A549 (cell line): Measurements from ENCODE around the gene VWA8. TPM values are rescaled to one million over a fixed set of nuclear protein-coding genes. Genes with fewer than 3 reads are reported as not detected.

Experiments used
- ATAC-seq, 2 experiments: fragments of 200-7000 bp in 1 of 2; fragments of >200 bp in 1 of 2; cut with Nextera tagmentation in 1 of 2; cut with Tn5 transposase in 1 of 2; 3 replicates each; pipeline versions ENCODE4 v1.8.0 to v1.9.1; 2018 to 2020; ENCODE audit warnings: mild to moderate bottlenecking in 1 of 2, moderate library complexity in 1 of 2
- CTCF ChIA-PET: fragments of 300-600 bp; sonication (Branson Sonifier 250); formaldehyde crosslinking; extraction: SDS; loops from one replicate; lab custom pipeline; 2021; ENCODE audit warnings: antibody characterized with exemption, inconsistent platforms; lab: Yijun Ruan, JAX
- POLR2A ChIA-PET: fragments of 350-600 bp; formaldehyde crosslinking; extraction: SDS; loops from one replicate; lab custom pipeline; 2021; ENCODE audit warnings: antibody characterized with exemption, inconsistent platforms; lab: Yijun Ruan, JAX
- DNase-seq, 2 experiments: peaks; one replicate each; pipeline versions ENCODE4 v3.0.0 to v3.0.0-alpha.2; 2011 to 2016; ENCODE audit warnings: low read depth in 1 of 2, low spot score in 1 of 2
- FAIRE-seq: peaks from 2 replicates; lab custom pipeline; 2011; peaks lifted over from hg19 to GRCh38; lab: Jason Lieb, UNC
- H3K27ac ChIP-seq, 2 experiments: fragments of >200 bp; sonication (Bioruptor Twin); formaldehyde crosslinking; 3 replicates each; pipeline ENCODE4 v1.5.1; 2016 to 2017
- H3K4me1 ChIP-seq: fragments of >200 bp; sonication (Bioruptor Twin); formaldehyde crosslinking; 3 replicates; pipeline ENCODE4 v1.6.1; 2016
- H3K4me2 ChIP-seq: fragments of >200 bp; sonication (Bioruptor Twin); formaldehyde crosslinking; 3 replicates; pipeline ENCODE4 v1.6.1; 2016
- H3K4me3 ChIP-seq: fragments of >200 bp; sonication (Bioruptor Twin); formaldehyde crosslinking; 3 replicates; pipeline ENCODE4 v1.5.1; 2016
- H3K9me3 ChIP-seq: fragments of >200 bp; sonication (Bioruptor Twin); formaldehyde crosslinking; 3 replicates; pipeline ENCODE4 v1.6.1; 2016
- BHLHE40 ChIP-seq: IDR thresholded peaks from 2 replicates; pipeline ENCODE4 v1.6.1; 2012; ENCODE audit warnings: low read depth, low read length, inconsistent platforms
- CBX8 ChIP-seq: fragments of 200-600 bp; sonication (generic); IDR thresholded peaks from 2 replicates; pipeline ENCODE4 v1.6.1; 2016
- CEBPB ChIP-seq, 2 experiments: fragments of >200 bp in 1 of 2; sonication (Bioruptor Twin) in 1 of 2; formaldehyde crosslinking in 1 of 2; IDR thresholded peaks; 2 replicates each; pipeline ENCODE4 v1.6.1; 2012 to 2016
- CTCF ChIP-seq: fragments of >200 bp; sonication (Bioruptor Twin); formaldehyde crosslinking; IDR thresholded peaks from 3 replicates; pipeline ENCODE4 v1.5.1; 2016
- EHF ChIP-seq: fragments of 250-450 bp; sonication (Bioruptor Pico); IDR thresholded peaks from 2 replicates; pipeline ENCODE4 v1.5.0; 2020; ENCODE audit warnings: mild to moderate bottlenecking
- EHMT2 ChIP-seq: fragments of 200-600 bp; sonication (generic); IDR thresholded peaks from 2 replicates; pipeline ENCODE4 v1.6.1; 2016; ENCODE audit warnings: antibody characterized with exemption, low read depth, mild to moderate bottlenecking, moderate library complexity
- ESRRA ChIP-seq: fragments of 150-350 bp; IDR thresholded peaks from 2 replicates; pipeline ENCODE4 v1.6.1; 2014; ENCODE audit warnings: mild to moderate bottlenecking, low read length, borderline replicate concordance
- FOSB ChIP-seq: fragments of 250-450 bp; sonication (Bioruptor Pico); IDR thresholded peaks from 2 replicates; pipeline ENCODE4 v1.5.0; 2020; ENCODE audit warnings: mild to moderate bottlenecking, moderate library complexity
- FOSL2 ChIP-seq, 2 experiments: fragments of 450-650 bp in 1 of 2; fragments of >200 bp in 1 of 2; sonication (Bioruptor Twin) in 1 of 2; formaldehyde crosslinking; IDR thresholded peaks; 2 replicates each; pipeline versions ENCODE4 v1.5.0 to v1.6.1; 2016 to 2020; ENCODE audit warnings: mild to moderate bottlenecking in 1 of 2, moderate library complexity in 1 of 2
- HDAC2 ChIP-seq: fragments of 200-600 bp; sonication (generic); IDR thresholded peaks from 2 replicates; pipeline ENCODE4 v1.6.1; 2016
- HEYL ChIP-seq: fragments of 250-450 bp; sonication (Bioruptor Pico); IDR thresholded peaks from 2 replicates; pipeline ENCODE4 v1.8.0; 2021; ENCODE audit warnings: mild to moderate bottlenecking, moderate library complexity
- HOXB13 ChIP-seq: fragments of 250-450 bp; sonication (Bioruptor Pico); IDR thresholded peaks from 2 replicates; pipeline ENCODE4 v1.5.0; 2020; ENCODE audit warnings: low read depth, mild to moderate bottlenecking, moderate library complexity
- HOXB5 ChIP-seq: fragments of 250-450 bp; sonication (Bioruptor Pico); IDR thresholded peaks from 2 replicates; pipeline ENCODE4 v1.5.0; 2020; ENCODE audit warnings: mild to moderate bottlenecking, moderate library complexity
- JUN ChIP-seq, 2 experiments: fragments of >200 bp; sonication (Bioruptor Twin); formaldehyde crosslinking; IDR thresholded peaks; 2 replicates in 1 of 2; 3 replicates in 1 of 2; pipeline ENCODE4 v1.6.1; 2016 to 2017
- KDM1A ChIP-seq: fragments of 200-600 bp; sonication (generic); IDR thresholded peaks from 2 replicates; pipeline ENCODE4 v1.6.1; 2016; ENCODE audit warnings: low read depth, mild to moderate bottlenecking
- MAX ChIP-seq: IDR thresholded peaks from 2 replicates; pipeline ENCODE4 v1.6.1; 2012
- MAZ ChIP-seq: fragments of 150-350 bp; IDR thresholded peaks from 2 replicates; pipeline ENCODE4 v1.6.1; 2014; ENCODE audit warnings: antibody characterized with exemption, low read depth, low read length, borderline replicate concordance
- PBX3 ChIP-seq: IDR thresholded peaks from 2 replicates; pipeline ENCODE4 v1.6.1; 2012
- POLR2AphosphoS2 ChIP-seq: conservative IDR thresholded peaks from 2 replicates; pipeline ENCODE4 v1.6.1; 2012; ENCODE audit warnings: low read length, improper control_type of control experiment, inconsistent platforms
- RCOR1 ChIP-seq: fragments of 150-350 bp; IDR thresholded peaks from 2 replicates; pipeline ENCODE4 v1.6.1; 2014; ENCODE audit warnings: antibody characterized with exemption, low read length, low read depth
- RFX5 ChIP-seq: fragments of 450-650 bp; IDR thresholded peaks from 2 replicates; pipeline ENCODE4 v1.7.1; 2014; ENCODE audit warnings: antibody characterized with exemption, mild to moderate bottlenecking, moderate library complexity
- RNF2 ChIP-seq: fragments of 200-600 bp; sonication (generic); IDR thresholded peaks from 2 replicates; pipeline ENCODE4 v1.6.1; 2016; ENCODE audit warnings: low read depth, mild to moderate bottlenecking, antibody characterized with exemption, moderate library complexity, borderline replicate concordance
- SREBF2 ChIP-seq: fragments of 450-650 bp; IDR thresholded peaks from 2 replicates; pipeline ENCODE4 v1.6.1; 2014; ENCODE audit warnings: mild to moderate bottlenecking, moderate library complexity
- ZC3H11A ChIP-seq: fragments of 450-650 bp; IDR thresholded peaks from 2 replicates; pipeline ENCODE4 v1.6.1; 2014; ENCODE audit warnings: antibody characterized with exemption, mild to moderate bottlenecking
- ZNF302 ChIP-seq: fragments of 250-450 bp; sonication (Bioruptor Pico); IDR thresholded peaks from 2 replicates; pipeline ENCODE4 v1.9.0; 2021; ENCODE audit warnings: inconsistent platforms, mild to moderate bottlenecking, moderate library complexity
- ZSCAN20 ChIP-seq: fragments of 250-450 bp; sonication (Bioruptor Pico); IDR thresholded peaks from 2 replicates; pipeline ENCODE4 v1.8.0; 2022; ENCODE audit warnings: mild to moderate bottlenecking, moderate library complexity
- WGBS: methylation state at CpG from one replicate; pipeline ENCODE4 v1.1.6; 2017; ENCODE audit errors: missing lambda C conversion rate; 5-methylcytosine and 5-hydroxymethylcytosine counted together
- polyA plus RNA-seq, 4 experiments: library from polyadenylated mRNA; depleted of rRNA in 3 of 4; stranded (reverse); fragments of >200 nt; fragmentation: RNase III in 1 of 4; extraction: RNeasy Plus Mini Kit Qiagen cat#74134 plus additional on column Dnase treatment in 1 of 4; gene quantifications; 2 replicates in 3 of 4; 3 replicates in 1 of 4; pipeline ENCODE4 v1.2.3, GENCODE V29; 2011 to 2017
- TF ChIP-seq, protein P1 (sequence below): fragments of 250-450 bp; sonication (Bioruptor Pico); IDR thresholded peaks from 2 replicates; pipeline ENCODE4 v1.5.0; 2021; ENCODE audit warnings: mild to moderate bottlenecking, moderate library complexity, borderline replicate concordance
- TF ChIP-seq, protein P2 (sequence below): IDR thresholded peaks from 2 replicates; pipeline ENCODE4 v1.6.1; 2012; ENCODE audit warnings: low read depth, borderline replicate concordance
- TF ChIP-seq, protein P3 (sequence below): fragments of 450-650 bp; IDR thresholded peaks from 2 replicates; pipeline ENCODE4 v1.6.1; 2014; ENCODE audit warnings: antibody characterized with exemption

Gene VWA8
- polyA plus RNA-seq, 2 of the 4 experiments (the other 2 are of a cell fraction): 6.4 to 15.3 TPM

- FAIRE-seq: no peak
- ChIA-PET POLR2A (no interaction called here), CTCF (no interaction called here)
These were observed 393.5 kb downstream of the VWA8 start for GRCh38 chr13:41567363-41567762.

GRCh38 chr13:41565846-41566245, 395.1 kb downstream of the VWA8 start:
- H3K4me3 ChIP-seq: no peak overlapping the region
- ChIA-PET POLR2A (no interaction called here), CTCF (no interaction called here)
- TF ChIP-seq RCOR1 (no peak), ESRRA (no peak), RFX5 (no peak), FOSB (CRISPR knock-in tag) (no peak), CTCF (no peak), JUN (IDR thresholded peaks at IDR 0.05) (no peak), KDM1A (no peak), ZC3H11A (no peak), HOXB13 (no peak)
- TF ChIP-seq, protein P1, sequence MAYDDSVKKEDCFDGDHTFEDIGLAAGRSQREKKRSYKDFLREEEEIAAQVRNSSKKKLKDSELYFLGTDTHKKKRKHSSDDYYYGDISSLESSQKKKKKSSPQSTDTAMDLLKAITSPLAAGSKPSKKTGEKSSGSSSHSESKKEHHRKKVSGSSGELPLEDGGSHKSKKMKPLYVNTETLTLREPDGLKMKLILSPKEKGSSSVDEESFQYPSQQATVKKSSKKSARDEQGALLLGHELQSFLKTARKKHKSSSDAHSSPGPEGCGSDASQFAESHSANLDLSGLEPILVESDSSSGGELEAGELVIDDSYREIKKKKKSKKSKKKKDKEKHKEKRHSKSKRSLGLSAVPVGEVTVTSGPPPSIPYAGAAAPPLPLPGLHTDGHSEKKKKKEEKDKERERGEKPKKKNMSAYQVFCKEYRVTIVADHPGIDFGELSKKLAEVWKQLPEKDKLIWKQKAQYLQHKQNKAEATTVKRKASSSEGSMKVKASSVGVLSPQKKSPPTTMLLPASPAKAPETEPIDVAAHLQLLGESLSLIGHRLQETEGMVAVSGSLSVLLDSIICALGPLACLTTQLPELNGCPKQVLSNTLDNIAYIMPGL (CRISPR knock-in tag): no peak
- TF ChIP-seq, protein P2, sequence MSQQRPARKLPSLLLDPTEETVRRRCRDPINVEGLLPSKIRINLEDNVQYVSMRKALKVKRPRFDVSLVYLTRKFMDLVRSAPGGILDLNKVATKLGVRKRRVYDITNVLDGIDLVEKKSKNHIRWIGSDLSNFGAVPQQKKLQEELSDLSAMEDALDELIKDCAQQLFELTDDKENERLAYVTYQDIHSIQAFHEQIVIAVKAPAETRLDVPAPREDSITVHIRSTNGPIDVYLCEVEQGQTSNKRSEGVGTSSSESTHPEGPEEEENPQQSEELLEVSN: no peak
- 77% methylated on average over 6 of the region's 6 CpGs for WGBS
- ATAC-seq (no peak), FAIRE-seq (no peak), DNase-seq (no peak)
- no peak overlapping the region for H3K4me2 ChIP-seq
- no peaks in the 10 kb centered on the region for H3K9me3 ChIP-seq
- H3K4me1 ChIP-seq: peaks cover 4% of the 10 kb centered on the region; the same call in 1 of the 3 replicates
- H3K27ac ChIP-seq: no peak overlapping the region

More at GRCh38 chr13:41567363-41567762, 393.5 kb downstream of the VWA8 start:
- Histone ChIP-seq H3K4me3 (no peak overlapping the region), H3K4me1 (peaks cover 4% of the 10 kb centered on the region; the same call in 1 of the 3 replicates), H3K9me3 (no peaks in the 10 kb centered on the region), H3K4me2 (no peak overlapping the region), H3K27ac (no peak overlapping the region)
- no peak for ATAC-seq
- TF ChIP-seq MAZ: no peak
- TF ChIP-seq POLR2AphosphoS2: no peak
- TF ChIP-seq ESRRA: no peak
- TF ChIP-seq CEBPB (IDR thresholded peaks at IDR 0.05): no peak
- no peak for TF ChIP-seq PBX3
- no peak for TF ChIP-seq FOSL2 (IDR thresholded peaks at IDR 0.05)
- TF ChIP-seq FOSL2 (CRISPR knock-in tag; IDR thresholded peaks at IDR 0.05): no peak
- no peak for TF ChIP-seq RNF2
- no peak for TF ChIP-seq EHMT2
- no peak for TF ChIP-seq HDAC2
- no peak for DNase-seq
- 83% methylated on average over 2 of the region's 2 CpGs for WGBS

- 59% methylated on average over 2 of the region's 3 CpGs for WGBS
- TF ChIP-seq MAX (no peak), EHF (CRISPR knock-in tag) (no peak), CBX8 (no peak), FOSL2 (IDR thresholded peaks at IDR 0.05) (no peak), FOSL2 (CRISPR knock-in tag; IDR thresholded peaks at IDR 0.05) (no peak), ZNF302 (CRISPR knock-in tag) (no peak), KDM1A (no peak), HEYL (CRISPR knock-in tag) (no peak), HDAC2 (no peak), SREBF2 (no peak), HOXB5 (CRISPR knock-in tag) (no peak), ZSCAN20 (no peak), ZC3H11A (no peak), BHLHE40 (no peak)
- TF ChIP-seq, protein P2: no peak
- TF ChIP-seq, protein P3, sequence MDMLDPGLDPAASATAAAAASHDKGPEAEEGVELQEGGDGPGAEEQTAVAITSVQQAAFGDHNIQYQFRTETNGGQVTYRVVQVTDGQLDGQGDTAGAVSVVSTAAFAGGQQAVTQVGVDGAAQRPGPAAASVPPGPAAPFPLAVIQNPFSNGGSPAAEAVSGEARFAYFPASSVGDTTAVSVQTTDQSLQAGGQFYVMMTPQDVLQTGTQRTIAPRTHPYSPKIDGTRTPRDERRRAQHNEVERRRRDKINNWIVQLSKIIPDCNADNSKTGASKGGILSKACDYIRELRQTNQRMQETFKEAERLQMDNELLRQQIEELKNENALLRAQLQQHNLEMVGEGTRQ: no peak
- no peak overlapping the region for H3K27ac ChIP-seq
- CTCF ChIA-PET: interaction anchor here (0.9 kb wide), 2 partner anchors 19 to 82 kb away, joined by 3 to 4 read pairs; no protein-coding TSS in a partner anchor
- H3K9me3 ChIP-seq: no peaks in the 10 kb centered on the region
- no peak for FAIRE-seq
- POLR2A ChIA-PET: no interaction called here
- no peak overlapping the region for H3K4me2 ChIP-seq
- ATAC-seq: no peak
- H3K4me3 ChIP-seq: no peak overlapping the region
- no peak for DNase-seq
- peaks cover 4% of the 10 kb centered on the region; the same call in 1 of the 3 replicates for H3K4me1 ChIP-seq
These were observed 395.7 kb downstream of the VWA8 start for GRCh38 chr13:41565216-41565615.
